T-helper 1 cell treated with Interleukin-12 subunit alpha and Interleukin-12 subunit beta and Interleukin-4 antibody, amounts not matched to agents 30 ng/mL and 1 ng/mL, for 36 hours (primary cell): ENCODE measurements around the gene BEX4. TPM values are rescaled to one million over a fixed set of nuclear protein-coding genes. Genes with fewer than 3 reads are reported as not detected.
"Not testable (repeated sequence)": the region's sequence is repeated elsewhere in the genome, so short reads cannot be mapped to it uniquely, and the experiment has no call there.

ENCODE experiments used
- intact Hi-C: fragments of 100-400 bp; cut with micrococcal nuclease; formaldehyde crosslinking; loops from one replicate; pipeline ENCODE4 v1.15.1; 2024
- total RNA-seq: library from RNA; stranded (reverse); gene quantifications from 2 replicates; pipeline ENCODE4 v1.2.3, GENCODE V29; 2022

The BEX4 gene
- 6.4 and 7.8 TPM in 2 replicates for total RNA-seq

GRCh38 chrX:103214870-103215424 is at the start of gene BEX4:
Gene BEX4, plus strand, starts transcription at chrX:103215108. Its CDS starts 1,046 bp downstream, at chrX:103216154.
- intact Hi-C loops: loop anchor here (1.0 to 10.0 kb wide), 8 partner anchors 39 to 1810 kb away; partner anchors contain the start of genes GLA, HNRNPH2, MORF4L2 and TCEAL8

- intact Hi-C loops: no loop called here
These were observed 44.7 kb upstream of the BEX4 start for GRCh38 chrX:103170216-103170615.

- intact Hi-C loops: no loop called here
These were observed 43.6 kb upstream of the BEX4 start for GRCh38 chrX:103171353-103171752.

GRCh38 chrX:103175256-103175655 is 39.7 kb upstream of the BEX4 start:
- intact Hi-C loops: not testable (repeated sequence)

GRCh38 chrX:103175944-103176753 is 38.8 kb upstream of the BEX4 start:
- intact Hi-C loops: loop anchor here (1.0 kb wide), 4 partner anchors 18 to 242 kb away; partner anchors contain the start of gene BEX4

- intact Hi-C loops: no loop called here
These were observed 37.4 kb upstream of the BEX4 start for GRCh38 chrX:103177556-103177955.

GRCh38 chrX:103183912-103184311 is 31.0 kb upstream of the BEX4 start:
- intact Hi-C loops: no loop called here

GRCh38 chrX:103187953-103188475 is 26.9 kb upstream of the BEX4 start:
- intact Hi-C loops: no loop called here

- intact Hi-C loops: no loop called here
These were observed 17.1 kb upstream of the BEX4 start for GRCh38 chrX:103197721-103198306.

- intact Hi-C loops: not testable (repeated sequence)
These were observed 16.2 kb upstream of the BEX4 start for GRCh38 chrX:103198668-103199067.

- intact Hi-C loops: no loop called here
These were observed 13.9 kb upstream of the BEX4 start for GRCh38 chrX:103201041-103201440.

- intact Hi-C loops: loop anchor here (10.0 kb wide), 1 partner anchor 1805 kb away; the partner anchor contains the start of genes GLA and HNRNPH2
These were observed 4.9 kb upstream of the BEX4 start for GRCh38 chrX:103210056-103210455.

- intact Hi-C loops: loop anchor here (1.0 to 10.0 kb wide), 5 partner anchors 37 to 1806 kb away; partner anchors contain the start of genes GLA and HNRNPH2
These were observed 3.7 kb upstream of the BEX4 start for GRCh38 chrX:103211012-103211715.

GRCh38 chrX:103212749-103213457 is 2.0 kb upstream of the BEX4 start:
- intact Hi-C loops: loop anchor here (10.0 kb wide), 1 partner anchor 1808 kb away; the partner anchor contains the start of genes GLA and HNRNPH2

GRCh38 chrX:103215425-103215991 is 600 bp downstream of the BEX4 start:
- intact Hi-C loops: loop anchor here (1.0 to 10.0 kb wide), 8 partner anchors 39 to 1811 kb away; partner anchors contain the start of genes GLA, HNRNPH2, MORF4L2 and TCEAL8

- intact Hi-C loops: no loop called here
These were observed 5.8 kb downstream of the BEX4 start for GRCh38 chrX:103220511-103221323.

GRCh38 chrX:103225918-103226317 is 11.0 kb downstream of the BEX4 start:
- intact Hi-C loops: not testable (repeated sequence)

- intact Hi-C loops: no loop called here
These were observed 18.4 kb downstream of the BEX4 start for GRCh38 chrX:103233263-103233662.

- intact Hi-C loops: no loop called here
These were observed 20.0 kb downstream of the BEX4 start for GRCh38 chrX:103234869-103235268.
